ENCODE measurements around the gene WDR7.

The WDR7 gene

GRCh38 chr18:56662502-56662901 is 11.3 kb downstream of the WDR7 start:
- DNase-seq (ENCODE audit: low read depth), result no peak
- no peak overlapping the region for H3K4me3 ChIP-seq (ENCODE audit: low read depth, low read length)
- no peak for TF ChIP-seq CTCF (conservative IDR thresholded peaks at IDR 0.05; ENCODE audit: low read depth, low read length)

GRCh38 chr18:56662902-56663301 is 11.7 kb downstream of the WDR7 start:
- no peak for DNase-seq (ENCODE audit: low read depth)
- no peak overlapping the region for H3K4me3 ChIP-seq (ENCODE audit: low read depth, low read length)
- no peak for TF ChIP-seq CTCF (conservative IDR thresholded peaks at IDR 0.05; ENCODE audit: low read depth, low read length)

GRCh38 chr18:56672391-56672790 is 21.2 kb downstream of the WDR7 start:
- no peak for TF ChIP-seq CTCF (conservative IDR thresholded peaks at IDR 0.05; ENCODE audit: low read depth, low read length)
- no peak overlapping the region for H3K4me3 ChIP-seq (ENCODE audit: low read depth, low read length)
- no peak for DNase-seq (ENCODE audit: low read depth)

- DNase-seq (ENCODE audit: low read depth), result no peak
- no peak for TF ChIP-seq CTCF (conservative IDR thresholded peaks at IDR 0.05; ENCODE audit: low read depth, low read length)
- H3K4me3 ChIP-seq (ENCODE audit: low read depth, low read length), result no peak overlapping the region
These were observed 21.8 kb downstream of the WDR7 start for GRCh38 chr18:56672981-56673380.

GRCh38 chr18:56676639-56677038 is 25.5 kb downstream of the WDR7 start:
- no peak for DNase-seq (ENCODE audit: low read depth)
- TF ChIP-seq CTCF (conservative IDR thresholded peaks at IDR 0.05; ENCODE audit: low read depth, low read length), result no peak
- no peak overlapping the region for H3K4me3 ChIP-seq (ENCODE audit: low read depth, low read length)

- no peak for TF ChIP-seq CTCF (conservative IDR thresholded peaks at IDR 0.05; ENCODE audit: low read depth, low read length)
- no peak for DNase-seq (ENCODE audit: low read depth)
These were observed 27.8 kb downstream of the WDR7 start for GRCh38 chr18:56678836-56679565.

GRCh38 chr18:56684277-56684676 is 33.1 kb downstream of the WDR7 start:
- H3K4me3 ChIP-seq (ENCODE audit: low read depth, low read length), result no peak overlapping the region
- TF ChIP-seq CTCF (conservative IDR thresholded peaks at IDR 0.05; ENCODE audit: low read depth, low read length), result no peak
- no peak for DNase-seq (ENCODE audit: low read depth)

More at GRCh38 chr18:56678836-56679565, 27.8 kb downstream of the WDR7 start:
- no peak overlapping the region for H3K4me3 ChIP-seq (ENCODE audit: low read depth, low read length)

Measured in choroid plexus epithelial cell (primary cell).